BLaER1 treated with 17β-estradiol and CSF1 and Interleukin-3, amounts not matched to agents 10 nM and 100 nM (cell line): Measurements from ENCODE around the gene KIZ.

ENCODE experiments used
- H3K27ac ChIP-seq, 11 experiments: shearing (Covaris generic); formaldehyde crosslinking; 2 replicates each; pipeline ENCODE4 v1.8.1; 2022
- H3K27me3 ChIP-seq, 11 experiments: shearing (Covaris generic); formaldehyde crosslinking; 2 replicates each; pipeline ENCODE4 v1.8.1; 2022
- H3K36me3 ChIP-seq, 11 experiments: shearing (Covaris generic); formaldehyde crosslinking; 2 replicates each; pipeline ENCODE4 v1.8.1; 2022
- H3K4me1 ChIP-seq, 10 experiments: shearing (Covaris generic); formaldehyde crosslinking; 2 replicates each; pipeline ENCODE4 v1.8.1; 2022
- H3K4me2 ChIP-seq, 11 experiments: shearing (Covaris generic); formaldehyde crosslinking; 2 replicates each; pipeline ENCODE4 v1.8.1; 2022
- H3K4me3 ChIP-seq, 10 experiments: shearing (Covaris generic); formaldehyde crosslinking; 2 replicates each; pipeline ENCODE4 v1.8.1; 2022
- H3K9ac ChIP-seq, 11 experiments: shearing (Covaris generic); formaldehyde crosslinking; 2 replicates each; pipeline ENCODE4 v1.8.1; 2022
- H3K9me3 ChIP-seq, 11 experiments: shearing (Covaris generic); formaldehyde crosslinking; replicated peaks in 1 of 11; 2 replicates each; pipeline ENCODE4 v1.8.1; 2022
- H4K20me1 ChIP-seq, 11 experiments: shearing (Covaris generic); formaldehyde crosslinking; 2 replicates each; pipeline ENCODE4 v1.8.1; 2022
- Cebpa-rat ChIP-seq, 11 experiments: shearing (Covaris generic); IDR thresholded peaks; 2 replicates each; pipeline ENCODE4 v1.8.1; 2022

Gene KIZ

DNA sequence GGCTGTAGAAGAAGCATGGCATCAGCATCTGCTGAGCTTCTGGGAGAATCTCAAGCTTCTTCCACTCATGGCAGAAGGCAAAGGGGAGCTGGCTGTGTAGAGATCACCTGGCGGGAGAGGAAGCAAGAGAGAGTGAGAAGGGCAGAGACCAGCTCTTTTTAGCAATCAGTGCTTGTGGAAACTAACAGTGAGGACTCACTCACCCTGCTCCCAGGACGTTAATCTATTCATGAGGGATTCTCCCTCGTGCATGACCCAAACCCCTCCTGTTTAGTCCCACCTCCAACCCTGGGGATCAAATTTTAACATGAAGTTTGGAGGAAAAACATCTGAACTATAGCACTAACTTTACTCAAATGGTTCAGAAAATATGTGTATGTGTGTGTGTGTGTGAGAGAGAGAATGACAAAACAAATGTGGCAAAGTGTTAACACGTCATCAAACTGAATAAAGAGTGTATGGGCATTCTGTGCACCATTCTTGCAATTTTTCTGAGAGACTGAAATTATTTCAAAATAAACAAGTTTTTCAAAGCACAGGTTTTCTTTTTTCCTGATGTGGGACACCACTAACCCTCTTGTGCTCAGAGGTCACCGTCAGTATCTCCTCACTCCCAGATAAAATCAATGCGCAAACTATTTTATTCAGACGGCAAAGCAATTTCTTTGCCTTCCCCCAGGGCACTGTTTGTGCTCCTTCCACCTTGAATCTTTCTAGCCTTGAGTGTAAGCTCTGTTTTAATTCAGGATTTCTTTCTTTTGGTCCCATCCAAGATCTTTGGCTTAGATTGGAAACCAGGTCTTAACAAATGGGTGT is 154.0 kb downstream of the KIZ start:
- no peak overlapping the region for H3K9ac ChIP-seq
- H3K4me2 ChIP-seq, result no peak overlapping the region
- H3K27ac ChIP-seq, result no peak overlapping the region
- no peak for TF ChIP-seq Cebpa-rat (IDR thresholded peaks at IDR 0.05)
- no peak overlapping the region for H3K4me3 ChIP-seq
- H3K9me3 ChIP-seq, result no peaks in the 10 kb centered on the region; a peak in 1 of 22 replicates
- H3K4me1 ChIP-seq, result peaks cover 0 to 17% (median 0%) of the 10 kb centered on the region in 10 experiments; a peak in 2 of 20 replicates
- H3K36me3 ChIP-seq, result no peaks in the 10 kb centered on the region
- H4K20me1 ChIP-seq, result no peaks in the 10 kb centered on the region
- no peaks in the 10 kb centered on the region for H3K27me3 ChIP-seq

DNA sequence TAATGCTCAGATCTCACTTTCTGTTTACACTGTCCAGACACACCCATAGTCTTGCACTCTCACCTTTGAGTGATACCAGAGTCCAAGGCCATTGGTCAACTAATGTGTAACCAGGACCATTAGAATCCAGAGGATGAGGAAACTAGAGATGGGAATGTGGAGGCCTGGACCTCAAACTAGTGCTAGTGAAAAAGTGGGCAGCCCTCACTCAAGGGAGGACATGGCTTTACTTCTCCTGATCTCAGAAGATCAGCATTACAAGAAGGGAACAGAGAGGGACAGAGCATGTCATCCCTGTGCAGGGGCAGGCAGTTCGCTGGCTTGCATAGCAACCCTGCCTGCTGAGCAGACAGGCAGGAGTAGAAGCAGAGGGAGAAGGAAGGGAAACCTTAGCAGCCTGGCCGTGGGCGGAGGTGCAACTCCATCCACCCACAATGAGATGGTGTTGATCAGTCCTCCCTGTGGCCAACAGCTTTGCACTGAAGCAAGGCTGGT is 154.7 kb downstream of the KIZ start:
- no peaks in the 10 kb centered on the region for H3K27me3 ChIP-seq
- H3K9ac ChIP-seq, result no peak overlapping the region
- H3K4me1 ChIP-seq, result peaks cover 0 to 17% (median 0%) of the 10 kb centered on the region in 10 experiments; a peak in 2 of 20 replicates
- peaks cover 0 to under 1% (median 0%) of the 10 kb centered on the region in 11 experiments; a peak in 1 of 22 replicates for H3K9me3 ChIP-seq
- H3K4me3 ChIP-seq, result no peak overlapping the region
- no peaks in the 10 kb centered on the region for H4K20me1 ChIP-seq
- no peak overlapping the region for H3K27ac ChIP-seq
- TF ChIP-seq Cebpa-rat (IDR thresholded peaks at IDR 0.05), result no peak
- no peaks in the 10 kb centered on the region for H3K36me3 ChIP-seq
- peak overlapping the region in 1 of 11 experiments; percentile 3; a peak in 1 of 22 replicates for H3K4me2 ChIP-seq

DNA sequence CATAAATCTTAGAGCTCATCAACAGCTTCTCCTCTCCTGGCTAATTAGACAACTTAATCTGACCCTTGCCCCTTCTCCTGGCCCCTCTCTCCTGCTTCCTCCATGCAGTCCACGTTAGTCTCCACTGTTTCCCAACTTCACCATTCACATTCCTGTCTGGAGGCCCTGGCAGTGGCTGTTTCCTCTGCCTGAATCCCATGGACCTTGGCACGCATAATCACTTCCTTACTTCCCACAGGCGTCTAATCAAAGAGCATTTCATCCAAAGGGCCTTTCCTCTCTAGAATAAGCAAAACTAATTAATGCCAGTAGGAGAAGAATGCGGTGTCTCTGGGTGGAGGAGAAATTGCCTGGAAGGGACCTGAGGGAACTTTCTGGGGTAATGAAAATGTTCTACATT is 160.9 kb downstream of the KIZ start:
- Histone ChIP-seq H3K27ac (no peak overlapping the region), H3K4me3 (no peak overlapping the region), H3K9me3 (peaks cover 0 to 9% (median 0%) of the 10 kb centered on the region in 11 experiments; a peak in 3 of 22 replicates), H3K27me3 (no peaks in the 10 kb centered on the region), H3K4me1 (no peaks in the 10 kb centered on the region), H3K9ac (no peak overlapping the region), H3K4me2 (no peak overlapping the region), H3K36me3 (no peaks in the 10 kb centered on the region), H4K20me1 (no peaks in the 10 kb centered on the region)
- TF ChIP-seq Cebpa-rat (IDR thresholded peaks at IDR 0.05), result no peak

DNA sequence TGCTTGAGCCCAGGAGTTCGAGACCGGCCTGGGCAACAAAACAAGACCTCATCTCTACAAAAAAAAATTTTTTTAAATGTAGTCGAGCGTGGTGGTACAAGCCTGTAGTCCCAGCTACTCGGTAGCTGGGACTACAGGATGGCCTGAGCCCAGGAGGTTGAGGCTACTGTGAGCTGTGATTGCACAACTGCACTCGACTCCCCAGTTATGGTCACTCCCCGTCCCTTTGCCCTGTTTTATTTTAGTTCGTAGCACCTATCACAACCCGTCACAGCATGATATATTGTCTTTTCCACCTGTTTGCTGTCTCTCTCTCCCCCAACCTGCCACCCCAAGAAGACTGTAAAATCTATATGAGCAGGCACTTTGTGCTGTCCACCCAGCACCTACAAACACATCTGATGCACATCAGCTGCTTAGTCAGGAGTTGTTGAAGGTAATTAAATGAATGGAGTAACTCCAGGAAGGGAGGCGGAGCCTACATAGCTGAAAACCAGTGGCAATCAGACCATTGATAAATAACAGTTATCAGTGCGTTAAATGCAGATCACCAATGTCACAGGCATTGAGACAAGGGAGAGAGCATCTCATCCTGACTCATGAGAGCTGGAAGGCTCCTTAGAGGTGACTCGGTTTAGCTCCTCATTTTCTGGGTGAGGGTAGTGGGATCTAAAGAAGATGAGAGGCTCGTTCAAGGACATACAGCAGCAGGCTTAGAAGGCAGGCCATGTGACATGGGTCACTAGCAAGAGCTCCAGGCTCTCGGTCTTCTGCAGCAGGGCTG is 162.9 kb downstream of the KIZ start:
- TF ChIP-seq Cebpa-rat (IDR thresholded peaks at IDR 0.05), result 0 out of 22 replicates have a peak, but pooled peaks of 2 of the 11 experiments have one; percentile 8
- Histone ChIP-seq H3K4me3 (no peak overlapping the region), H4K20me1 (no peaks in the 10 kb centered on the region), H3K27me3 (no peaks in the 10 kb centered on the region), H3K4me1 (no peaks in the 10 kb centered on the region), H3K9ac (no peak overlapping the region), H3K27ac (no peak overlapping the region), H3K4me2 (no peak overlapping the region), H3K9me3 (peaks cover 0 to 9% (median 0%) of the 10 kb centered on the region in 11 experiments; a peak in 2 of 22 replicates), H3K36me3 (no peaks in the 10 kb centered on the region)

DNA sequence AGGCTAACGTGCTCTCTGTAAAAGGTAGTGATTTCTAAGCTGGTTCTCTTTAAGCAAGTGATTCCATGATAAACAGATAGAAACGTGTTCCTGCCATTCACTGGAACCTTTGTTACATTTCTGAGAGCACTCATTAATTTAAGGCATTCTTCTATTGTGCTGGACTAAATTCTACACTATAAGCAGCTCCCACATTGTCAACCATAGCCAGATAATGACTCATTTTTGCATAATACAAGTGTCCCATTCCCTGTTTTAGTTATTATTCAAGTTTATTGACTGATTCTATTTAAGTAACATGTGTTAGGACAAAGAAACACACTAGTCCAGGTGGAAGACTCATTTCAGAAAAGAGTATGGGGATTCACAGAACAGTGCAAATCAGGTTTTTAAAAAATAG is 163.8 kb downstream of the KIZ start:
- H3K36me3 ChIP-seq, result no peaks in the 10 kb centered on the region
- H4K20me1 ChIP-seq, result no peaks in the 10 kb centered on the region
- H3K4me2 ChIP-seq, result no peak overlapping the region
- TF ChIP-seq Cebpa-rat (IDR thresholded peaks at IDR 0.05), result no peak
- H3K27ac ChIP-seq, result no peak overlapping the region
- no peak overlapping the region for H3K9ac ChIP-seq
- peaks cover 0 to 9% (median 0%) of the 10 kb centered on the region in 11 experiments; a peak in 2 of 22 replicates for H3K9me3 ChIP-seq
- H3K4me1 ChIP-seq, result no peaks in the 10 kb centered on the region
- no peak overlapping the region for H3K4me3 ChIP-seq
- no peaks in the 10 kb centered on the region for H3K27me3 ChIP-seq

DNA sequence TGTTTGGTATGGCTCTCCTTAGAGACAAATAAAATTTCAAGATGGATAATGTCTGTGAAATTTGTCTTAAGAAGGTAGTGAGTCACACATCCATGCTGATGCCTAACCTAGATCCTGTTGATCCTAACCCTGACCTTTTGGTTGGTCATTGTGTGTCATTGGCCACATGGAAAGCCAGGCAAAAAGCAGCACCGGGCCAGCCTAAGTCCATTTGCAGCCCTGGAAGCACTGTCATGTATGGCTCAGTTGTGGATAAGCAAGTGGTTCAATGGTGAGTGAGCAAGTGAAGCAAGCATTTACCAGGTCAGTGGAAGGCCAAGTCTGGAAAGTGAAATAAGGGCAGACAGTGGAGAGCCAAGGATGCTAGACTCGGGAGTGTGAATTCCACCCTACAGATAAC is 165.1 kb downstream of the KIZ start:
- TF ChIP-seq Cebpa-rat (IDR thresholded peaks at IDR 0.05), result no peak
- H3K4me1 ChIP-seq, result no peaks in the 10 kb centered on the region
- H3K9ac ChIP-seq, result no peak overlapping the region
- no peaks in the 10 kb centered on the region for H3K27me3 ChIP-seq
- H3K4me2 ChIP-seq, result no peak overlapping the region
- H3K9me3 ChIP-seq, result peaks cover 0 to 4% (median 0%) of the 10 kb centered on the region in 11 experiments; a peak in 2 of 22 replicates
- no peak overlapping the region for H3K4me3 ChIP-seq
- no peak overlapping the region for H3K27ac ChIP-seq
- H3K36me3 ChIP-seq, result no peaks in the 10 kb centered on the region
- H4K20me1 ChIP-seq, result no peaks in the 10 kb centered on the region

DNA sequence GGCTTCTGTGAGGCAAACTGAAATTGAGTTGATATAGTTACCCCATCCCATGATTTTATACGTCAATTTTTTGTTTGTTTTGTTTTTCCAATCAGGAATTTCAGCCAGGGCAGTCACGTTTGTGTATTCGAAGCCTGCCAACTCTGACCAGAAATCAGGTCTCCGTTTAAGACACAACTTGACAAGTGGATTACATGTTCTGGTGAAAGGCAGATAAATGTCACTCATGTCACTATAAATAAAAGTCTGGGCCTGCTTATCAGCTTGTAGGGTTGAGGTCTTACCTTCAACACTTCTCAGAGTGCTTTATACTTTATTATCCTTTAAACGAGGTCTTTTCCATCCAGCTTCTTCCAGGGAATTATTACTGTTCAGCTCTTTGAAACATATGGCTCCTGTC is 168.9 kb downstream of the KIZ start:
- H3K4me3 ChIP-seq, result no peak overlapping the region
- no peak for TF ChIP-seq Cebpa-rat (IDR thresholded peaks at IDR 0.05)
- no peak overlapping the region for H3K4me2 ChIP-seq
- H3K27me3 ChIP-seq, result no peaks in the 10 kb centered on the region
- H3K36me3 ChIP-seq, result no peaks in the 10 kb centered on the region
- no peak overlapping the region for H3K9ac ChIP-seq
- no peaks in the 10 kb centered on the region for H3K4me1 ChIP-seq
- no peaks in the 10 kb centered on the region for H3K9me3 ChIP-seq
- no peaks in the 10 kb centered on the region for H4K20me1 ChIP-seq
- H3K27ac ChIP-seq, result no peak overlapping the region
